IMR-90 (cell line): ENCODE results near the gene GPR39.

Experiments used
- BHLHE40 ChIP-seq: fragments of 150-350 bp; IDR thresholded peaks from 2 replicates; pipeline ENCODE4 v1.6.1; 2016; ENCODE audit warnings: mild to moderate bottlenecking, low read depth, low read length
- CEBPB ChIP-seq: IDR thresholded peaks from 2 replicates; pipeline ENCODE4 v1.6.1; 2012; ENCODE audit warnings: low read depth, low read length, improper control_type of control experiment
- CHD1 ChIP-seq: IDR thresholded peaks from 2 replicates; pipeline ENCODE4 v1.6.1; 2012; ENCODE audit warnings: low read depth, low read length, improper control_type of control experiment
- CTCF ChIP-seq: conservative IDR thresholded peaks from 2 replicates; pipeline ENCODE4 v1.5.1; 2012; ENCODE audit warnings: mild to moderate bottlenecking, low read depth, low read length, improper control_type of control experiment
- FOS ChIP-seq: fragments of 150-350 bp; IDR thresholded peaks from 2 replicates; pipeline ENCODE4 v1.6.1; 2016; ENCODE audit warnings: low read depth, low read length
- MAFK ChIP-seq: IDR thresholded peaks from 2 replicates; pipeline ENCODE4 v1.6.1; 2012; ENCODE audit warnings: low read depth, low read length, improper control_type of control experiment
- MAZ ChIP-seq: IDR thresholded peaks from 2 replicates; pipeline ENCODE4 v1.6.1; 2012; ENCODE audit warnings: low read depth, mild to moderate bottlenecking, low read length, improper control_type of control experiment, moderate library complexity, borderline replicate concordance
- POLR2A ChIP-seq: IDR thresholded peaks from 2 replicates; pipeline ENCODE4 v1.6.1; 2012; ENCODE audit warnings: mild to moderate bottlenecking, low read depth, low read length
- RAD21 ChIP-seq: IDR thresholded peaks from 2 replicates; pipeline ENCODE4 v1.6.1; 2012; ENCODE audit warnings: low read length, improper control_type of control experiment
- RCOR1 ChIP-seq: IDR thresholded peaks from 2 replicates; pipeline ENCODE4 v1.6.1; 2012; ENCODE audit warnings: mild to moderate bottlenecking, low read length, improper control_type of control experiment; ENCODE audit not compliant: insufficient replicate concordance
- RFX5 ChIP-seq: IDR thresholded peaks from 2 replicates; pipeline ENCODE4 v1.8.0; 2012; ENCODE audit warnings: low read depth, mild to moderate bottlenecking, low read length, moderate library complexity
- USF2 ChIP-seq: fragments of 150-350 bp; IDR thresholded peaks from 2 replicates; pipeline ENCODE4 v1.6.1; 2017; ENCODE audit warnings: mild to moderate bottlenecking, antibody characterized with exemption, low read length, low read depth
- TF ChIP-seq, protein P1 (sequence below): fragments of 150-350 bp; IDR thresholded peaks from 2 replicates; pipeline ENCODE4 v1.6.1; 2016; ENCODE audit warnings: low read depth, mild to moderate bottlenecking, low read length, moderate library complexity, borderline replicate concordance

- TF ChIP-seq RCOR1 = no peak
- TF ChIP-seq CTCF = peak; percentile 27; the same call in 1 of the 2 replicates
- no peak for TF ChIP-seq USF2
- TF ChIP-seq MAFK = no peak
- no peak for TF ChIP-seq BHLHE40
- no peak for TF ChIP-seq POLR2A
- TF ChIP-seq RFX5 = no peak
- no peak for TF ChIP-seq MAZ
- TF ChIP-seq, protein P1, sequence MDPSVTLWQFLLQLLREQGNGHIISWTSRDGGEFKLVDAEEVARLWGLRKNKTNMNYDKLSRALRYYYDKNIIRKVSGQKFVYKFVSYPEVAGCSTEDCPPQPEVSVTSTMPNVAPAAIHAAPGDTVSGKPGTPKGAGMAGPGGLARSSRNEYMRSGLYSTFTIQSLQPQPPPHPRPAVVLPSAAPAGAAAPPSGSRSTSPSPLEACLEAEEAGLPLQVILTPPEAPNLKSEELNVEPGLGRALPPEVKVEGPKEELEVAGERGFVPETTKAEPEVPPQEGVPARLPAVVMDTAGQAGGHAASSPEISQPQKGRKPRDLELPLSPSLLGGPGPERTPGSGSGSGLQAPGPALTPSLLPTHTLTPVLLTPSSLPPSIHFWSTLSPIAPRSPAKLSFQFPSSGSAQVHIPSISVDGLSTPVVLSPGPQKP = no peak
- TF ChIP-seq RAD21 = peak; percentile 19; the same call in 1 of the 2 replicates
- no peak for TF ChIP-seq CHD1
- TF ChIP-seq FOS = no peak
- TF ChIP-seq CEBPB = no peak
Observed at GRCh38 chr2:132676999-132677398, 260.4 kb downstream of the GPR39 start.
